Measurements from ENCODE around the gene GIMAP2. TPM values are rescaled to one million over a fixed set of nuclear protein-coding genes. Genes with fewer than 3 reads are reported as not detected.

Gene GIMAP2
- total RNA-seq (2016; rRNA removed; fragmentation: Illumina TruSeq; extraction: Trizol) (1.4 and 2.2 TPM in 2 replicates), polyA plus RNA-seq (2011; rRNA removed) (0.49 and 0.67 TPM in 2 replicates), polyA minus RNA-seq (2011; rRNA and poly(A)+ RNA removed; ENCODE audit: low replicate concordance) (0.10 and 0.56 TPM in 2 replicates), Bru-seq, nascent RNA (percentile 26 among the genes with signal in this experiment), BruChase-seq, experiment 1, labeled RNA remaining after a 6-hour chase (percentile 32 among the genes with signal in this experiment), BruChase-seq, experiment 2, labeled RNA remaining after a 2-hour chase (percentile 29 among the genes with signal in this experiment)
- total RNA-seq (2016; cell fraction: cytosol; rRNA removed; fragmentation: Illumina TruSeq; extraction: Trizol; ENCODE audit: low read depth) = 0.81 and 0.97 TPM in 2 replicates
- 1.7 and 2.1 TPM in 2 replicates for total RNA-seq (2016; cell fraction: insoluble cytoplasmic fraction; rRNA removed; fragmentation: Illumina TruSeq; extraction: Trizol)
- 1.7 and 2.0 TPM in 2 replicates for total RNA-seq (2016; cell fraction: membrane; rRNA removed; fragmentation: Illumina TruSeq; extraction: Trizol)
- 0.53 and 1.0 TPM in 2 replicates for total RNA-seq (2016; cell fraction: nucleus; rRNA removed; fragmentation: Illumina TruSeq; extraction: Trizol)
- polyA plus RNA-seq (2011; cell fraction: cytosol; rRNA removed) = 0.44 and 0.49 TPM in 2 replicates
- polyA plus RNA-seq (2011; cell fraction: nucleus; rRNA removed) = 0.14 and 0.31 TPM in 2 replicates
- polyA plus RNA-seq (2012) = 0.43 and 0.71 TPM in 2 replicates
- polyA plus RNA-seq (2016; cell fraction: cytosol; fragmentation: Illumina TruSeq; extraction: Trizol; ENCODE audit: low read depth) = 0.46 and 0.75 TPM in 2 replicates
- 1.3 and 1.6 TPM in 2 replicates for polyA plus RNA-seq (2016; cell fraction: insoluble cytoplasmic fraction; fragmentation: Illumina TruSeq; extraction: Trizol; ENCODE audit: low read depth)
- polyA plus RNA-seq (2016; cell fraction: membrane; fragmentation: Illumina TruSeq; extraction: Trizol; ENCODE audit: low read depth) = 0.71 and 0.74 TPM in 2 replicates
- 1.1 TPM in 2 replicates for polyA plus RNA-seq (2016; cell fraction: nucleus; fragmentation: Illumina TruSeq; extraction: Trizol; ENCODE audit: insufficient read depth, low read depth)
- polyA minus RNA-seq (2011; cell fraction: cytosol; rRNA and poly(A)+ RNA removed) = not detected in 2 replicates
- 0.25 and 0.26 TPM in 2 replicates for polyA minus RNA-seq (2011; cell fraction: nucleus; rRNA and poly(A)+ RNA removed)
- long read RNA-seq, experiment 1, partial matches to known transcripts = 0 of 1 reads
- long read RNA-seq, experiment 1, other reads (novel, unspliced or antisense) = 0 of 1 reads
- long read RNA-seq, experiment 2, partial matches to known transcripts = 0 of 1 reads
- long read RNA-seq, experiment 2, other reads (novel, unspliced or antisense) = 0 of 1 reads

DNA sequence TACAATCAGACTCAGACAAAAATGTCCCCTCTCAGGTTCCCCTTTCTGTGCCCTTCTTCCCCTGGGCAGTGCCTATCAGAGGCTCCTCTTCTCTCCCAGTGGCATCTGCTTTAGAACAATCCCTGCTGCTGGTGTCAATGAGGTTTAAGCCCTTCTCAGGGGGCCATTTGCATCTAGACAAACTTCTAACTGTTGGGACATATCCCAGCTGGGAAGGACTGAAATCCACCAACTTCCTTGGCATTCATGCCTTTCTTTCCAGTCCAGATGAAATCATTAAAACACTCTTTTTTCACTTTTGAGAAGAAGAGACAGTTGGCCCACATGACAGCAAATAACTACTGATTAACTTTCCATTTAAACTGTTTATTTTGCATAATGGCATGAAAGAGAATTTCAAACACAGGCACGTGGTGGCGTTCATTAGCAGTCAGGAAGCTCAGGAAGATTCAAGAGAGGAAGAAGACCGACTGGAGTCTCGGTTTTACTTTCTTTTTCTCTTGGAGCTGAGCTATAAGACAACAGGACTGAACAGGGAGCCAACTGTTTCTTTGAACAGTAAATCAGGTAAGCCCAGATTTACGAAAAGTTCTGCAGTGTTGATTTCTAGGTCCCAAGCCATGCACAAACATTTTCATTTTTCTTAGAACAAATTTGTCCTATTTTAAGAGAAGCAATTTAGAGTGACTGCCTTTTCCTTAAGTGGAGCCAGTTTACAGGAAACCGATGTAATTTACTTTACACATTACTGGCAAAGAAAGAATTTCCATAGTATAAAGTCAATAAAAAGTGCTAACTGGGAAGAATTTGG, at the start of gene GIMAP2:
Gene GIMAP2 (plus strand): TSS at position 488 of the 811 bp plus-strand sequence. CDS start 1,354 bp downstream, outside the sequence.
- peak; percentile 72 for ATAC-seq
- ChIA-PET POLR2A (no interaction called here), CTCF (ENCODE audit: low intra/inter-chr PET ratio, low total read pairs) (no interaction called here)
- in situ Hi-C loops (cut with HindIII; ENCODE audit: extremely low pct_ligation_motif_present, low pct_unique_long_range_greater_than_20kb) (no loop called here), intact Hi-C loops (cut with micrococcal nuclease; ENCODE audit: unreplicated experiment) (no loop called here)
- Histone ChIP-seq H3K4me3 (replicated peaks in 1 of 3; ENCODE audit: insufficient read depth in 1 of 3, low read depth in 2 of 3, low read length in 3 of 3) (peak within 1 kb of the TSS; percentile 35 to 53 (median 49)), H3K9me3 (ENCODE audit: low read length) (no peaks in the 10 kb centered on the region), H3K27me3 (ENCODE audit: control insufficient read depth in 1 of 2, insufficient read depth in 2 of 2, low read length in 2 of 2) (no peaks in the 10 kb centered on the region), H3K79me2 (ENCODE audit: insufficient read depth, low read length) (no peaks in the 10 kb centered on the region), H4K20me1 (ENCODE audit: insufficient read depth, low read length) (no peaks in the 10 kb centered on the region), H3K36me3 (replicated peaks in 1 of 2; ENCODE audit: control insufficient read depth in 1 of 2, insufficient read depth in 2 of 2, low read length in 2 of 2) (no peaks in the 10 kb centered on the region), H2AFZ (ENCODE audit: low read length) (peak within 1 kb of the TSS; percentile 92), H3K4me2 (ENCODE audit: low read depth, low read length) (peak within 1 kb of the TSS; percentile 70), H3K4me1 (ENCODE audit: insufficient read depth, low read length) (peaks cover 8% of the 10 kb centered on the region; the same call in 1 of the 2 replicates), H3K9ac (ENCODE audit: insufficient read depth, low read depth, low read length) (peak within 1 kb of the TSS; percentile 20; the same call in 1 of the 2 replicates), H3K27ac (ENCODE audit: extremely low read length, insufficient read depth, low read length) (no peak within 1 kb of the TSS)
- BruUV-seq (replicated peaks) = no TSS peak
- FAIRE-seq = no peak
- WGBS (ENCODE audit: low lambda C conversion rate) = 6% methylated on average over 6 of the region's 6 CpGs
- no peak for DNase-seq (ENCODE audit: low spot score)
- TF ChIP-seq RFX1 (IDR thresholded peaks at IDR 0.05) (no peak), ZNF558 (CRISPR knock-in tag; IDR thresholded peaks at IDR 0.05; ENCODE audit: borderline replicate concordance) (no peak), SIN3B (IDR thresholded peaks at IDR 0.05; ENCODE audit: low read length) (no peak), ZNF883 (CRISPR knock-in tag; IDR thresholded peaks at IDR 0.05; ENCODE audit: not compliant biosample characterization) (no peak), SMAD1 (CRISPR knock-in tag; IDR thresholded peaks at IDR 0.05; ENCODE audit: borderline replicate concordance, low read depth) (no peak), RFX3 (CRISPR knock-in tag; IDR thresholded peaks at IDR 0.05) (no peak), SPEN (CRISPR knock-in tag; IDR thresholded peaks at IDR 0.05; ENCODE audit: low read depth) (no peak), NFE2L1 (CRISPR knock-in tag; IDR thresholded peaks at IDR 0.05; ENCODE audit: borderline replicate concordance) (no peak), HNRNPUL1 (IDR thresholded peaks at IDR 0.05; ENCODE audit: low read depth, low read length) (no peak), KDM2A (CRISPR knock-in tag; IDR thresholded peaks at IDR 0.05; ENCODE audit: borderline replicate concordance, low read depth) (no peak), SATB2 (CRISPR knock-in tag; IDR thresholded peaks at IDR 0.05) (no peak), DNMT3B (CRISPR knock-in tag; conservative IDR thresholded peaks at IDR 0.05) (no peak), ZBTB2 (CRISPR knock-in tag; IDR thresholded peaks at IDR 0.05; ENCODE audit: low read depth) (no peak), ZNF598 (CRISPR knock-in tag; IDR thresholded peaks at IDR 0.05; ENCODE audit: borderline replicate concordance) (no peak)
- TF ChIP-seq, protein P1, sequence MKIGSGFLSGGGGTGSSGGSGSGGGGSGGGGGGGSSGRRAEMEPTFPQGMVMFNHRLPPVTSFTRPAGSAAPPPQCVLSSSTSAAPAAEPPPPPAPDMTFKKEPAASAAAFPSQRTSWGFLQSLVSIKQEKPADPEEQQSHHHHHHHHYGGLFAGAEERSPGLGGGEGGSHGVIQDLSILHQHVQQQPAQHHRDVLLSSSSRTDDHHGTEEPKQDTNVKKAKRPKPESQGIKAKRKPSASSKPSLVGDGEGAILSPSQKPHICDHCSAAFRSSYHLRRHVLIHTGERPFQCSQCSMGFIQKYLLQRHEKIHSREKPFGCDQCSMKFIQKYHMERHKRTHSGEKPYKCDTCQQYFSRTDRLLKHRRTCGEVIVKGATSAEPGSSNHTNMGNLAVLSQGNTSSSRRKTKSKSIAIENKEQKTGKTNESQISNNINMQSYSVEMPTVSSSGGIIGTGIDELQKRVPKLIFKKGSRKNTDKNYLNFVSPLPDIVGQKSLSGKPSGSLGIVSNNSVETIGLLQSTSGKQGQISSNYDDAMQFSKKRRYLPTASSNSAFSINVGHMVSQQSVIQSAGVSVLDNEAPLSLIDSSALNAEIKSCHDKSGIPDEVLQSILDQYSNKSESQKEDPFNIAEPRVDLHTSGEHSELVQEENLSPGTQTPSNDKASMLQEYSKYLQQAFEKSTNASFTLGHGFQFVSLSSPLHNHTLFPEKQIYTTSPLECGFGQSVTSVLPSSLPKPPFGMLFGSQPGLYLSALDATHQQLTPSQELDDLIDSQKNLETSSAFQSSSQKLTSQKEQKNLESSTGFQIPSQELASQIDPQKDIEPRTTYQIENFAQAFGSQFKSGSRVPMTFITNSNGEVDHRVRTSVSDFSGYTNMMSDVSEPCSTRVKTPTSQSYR (CRISPR knock-in tag; IDR thresholded peaks at IDR 0.05; ENCODE audit: borderline replicate concordance) = no peak
